GM13976 (cell line): ENCODE measurements around the gene GUSB.

Experiments
- DNase-seq: peaks from one replicate; pipeline ENCODE4 v3.0.0; 2012; ENCODE audit warnings: low spot score
- CTCF ChIP-seq: IDR thresholded peaks from 2 replicates; pipeline ENCODE4 v1.5.1; 2012; ENCODE audit warnings: borderline replicate concordance, mild to moderate bottlenecking; ENCODE audit not compliant: insufficient read depth; ENCODE audit errors: extremely low read depth, missing control alignments, control extremely low read depth
- in situ Hi-C: fragments of 300-500 bp; cut with MboI; formaldehyde crosslinking; loops from one replicate; pipeline ENCODE4 v1.12.0; 2022; ENCODE audit warnings: low sequenced_read_pairs, mixed read lengths, inconsistent platforms; ENCODE audit not compliant: unreplicated experiment

The GUSB gene

DNA sequence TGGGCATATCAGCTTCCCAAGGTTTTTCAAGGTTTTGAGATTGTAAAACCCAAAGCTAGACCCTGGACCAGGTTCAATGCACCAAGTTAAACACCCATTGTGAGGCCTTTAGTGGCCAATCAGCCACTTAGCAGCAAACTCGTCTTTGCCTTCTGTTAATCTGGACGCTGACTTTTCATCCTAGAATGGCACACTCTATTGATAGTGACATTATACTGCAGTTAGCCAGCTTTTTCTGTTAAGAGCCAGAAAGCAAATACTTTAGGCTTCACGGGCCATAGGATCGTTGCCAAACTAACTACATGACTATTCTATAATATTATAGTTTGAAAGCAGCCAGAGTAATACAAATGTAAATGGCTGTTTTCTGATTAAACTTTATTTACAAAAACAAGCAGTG lies 57.8 kb downstream of the GUSB start:
- TF ChIP-seq CTCF: no peak
- no peak for DNase-seq
- in situ Hi-C loops: no loop called here

- in situ Hi-C loops: no loop called here
- no peak for TF ChIP-seq CTCF
- DNase-seq: no peak
Observed at GRCh38 chr7:65923316-65923715, 58.7 kb downstream of the GUSB start.

DNA sequence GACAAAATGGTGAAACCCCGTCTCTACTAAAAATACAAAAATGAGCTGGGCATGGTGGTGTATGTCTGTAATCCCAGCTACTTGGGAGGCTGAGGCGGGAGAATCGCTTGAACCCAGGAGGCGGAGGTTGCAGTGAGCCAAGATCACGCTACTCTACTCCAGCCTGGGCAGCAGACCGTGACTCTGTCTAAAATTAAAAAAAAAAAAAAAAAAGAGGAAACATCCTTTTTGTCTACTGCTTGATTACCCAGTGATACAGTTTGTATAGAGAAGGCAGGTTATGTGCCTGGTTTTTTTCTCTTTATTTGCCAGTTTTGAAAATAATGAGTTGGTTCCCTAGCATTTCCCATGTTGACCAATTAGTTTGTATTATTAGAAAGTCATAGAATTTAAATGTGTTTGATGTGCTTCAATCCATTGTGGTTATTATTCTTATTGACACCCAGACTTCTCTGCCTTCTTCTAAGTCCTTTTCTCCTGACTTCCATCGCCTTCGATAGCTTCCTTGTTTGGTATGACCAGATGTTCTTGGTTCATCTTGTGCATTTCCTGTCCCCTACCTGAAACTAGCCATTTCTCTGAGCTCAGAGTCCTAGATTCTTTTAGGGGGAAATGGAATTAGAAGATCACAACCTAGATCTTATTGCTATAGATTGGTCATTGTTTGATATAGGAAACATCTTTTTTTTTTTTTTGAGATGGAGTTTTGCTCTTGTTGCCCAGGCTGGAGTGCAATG lies 65.9 kb downstream of the GUSB start:
- in situ Hi-C loops: no loop called here
- no peak for TF ChIP-seq CTCF
- no peak for DNase-seq

- in situ Hi-C loops: no loop called here
- no peak for TF ChIP-seq CTCF
- DNase-seq: no peak
Observed at GRCh38 chr7:65912237-65912636, 69.8 kb downstream of the GUSB start.
